OCI-LY7 (cell line): Measurements from ENCODE around the gene TOR1AIP1. TPM values are rescaled to one million over a fixed set of nuclear protein-coding genes. Genes with fewer than 3 reads are reported as not detected.

ENCODE experiments used
- BruUV-seq: library from RNA; stranded (reverse); fragments of 400-500 nt; replicated peaks from 2 replicates; lab custom pipeline; 2021; lab: Mats Ljungman, UMichigan
- CTCF ChIA-PET: fragments of 300-600 bp; sonication (Branson Sonifier 250); formaldehyde crosslinking; loops from one replicate; lab custom pipeline; 2022; ENCODE audit warnings: antibody characterized with exemption; ENCODE audit not compliant: unreplicated experiment; lab: Charles Lee
- POLR2A ChIA-PET: fragments of 300-600 bp; sonication (Branson Sonifier 250); formaldehyde crosslinking; loops from one replicate; lab custom pipeline; 2022; ENCODE audit warnings: antibody characterized with exemption; lab: Charles Lee
- DNase-seq: peaks from one replicate; pipeline ENCODE4 v3.0.0-alpha.2; 2015; ENCODE audit warnings: low spot score
- H2AFZ ChIP-seq: fragments of 200-600 bp; sonication (generic), shearing (Covaris generic); 2 replicates; pipeline ENCODE4 v1.6.1; 2014; ENCODE audit warnings: mild to moderate bottlenecking, antibody characterized with exemption, low read length, moderate library complexity
- H3K27ac ChIP-seq: fragments of 200-600 bp; sonication (generic); 2 replicates; pipeline ENCODE4 v1.5.1; 2014; ENCODE audit warnings: mixed run types, low read depth, mild to moderate bottlenecking, moderate library complexity, low read length, inconsistent platforms; ENCODE audit not compliant: poor library complexity, severe bottlenecking
- H3K36me3 ChIP-seq: fragments of 200-600 bp; sonication (generic); 2 replicates; pipeline ENCODE4 v1.6.1; 2014; ENCODE audit warnings: mild to moderate bottlenecking, antibody characterized with exemption, low read length, moderate library complexity, mixed read lengths; ENCODE audit not compliant: insufficient read depth
- H3K4me1 ChIP-seq: fragments of 200-600 bp; sonication (generic); 2 replicates; pipeline ENCODE4 v1.5.1; 2014; ENCODE audit warnings: mild to moderate bottlenecking, low read length; ENCODE audit not compliant: insufficient read depth, poor library complexity, severe bottlenecking
- H3K4me2 ChIP-seq: fragments of 200-600 bp; sonication (generic); 2 replicates; pipeline ENCODE4 v1.6.1; 2014; ENCODE audit warnings: mild to moderate bottlenecking, low read length
- H3K4me3 ChIP-seq: fragments of 200-600 bp; sonication (generic); 2 replicates; pipeline ENCODE4 v1.5.1; 2014; ENCODE audit warnings: mild to moderate bottlenecking, low read depth, low read length; ENCODE audit not compliant: poor library complexity, severe bottlenecking
- H3K79me2 ChIP-seq: fragments of 200-600 bp; sonication (generic); 2 replicates; pipeline ENCODE4 v1.6.1; 2016; ENCODE audit warnings: low read depth, mild to moderate bottlenecking, low read length, moderate library complexity, mixed read lengths; ENCODE audit not compliant: insufficient read depth
- H3K9me2 ChIP-seq: fragments of 200-600 bp; sonication (generic); 2 replicates; pipeline ENCODE4 v1.6.1; 2016; ENCODE audit warnings: mild to moderate bottlenecking, low read length, mixed read lengths; ENCODE audit not compliant: insufficient read depth
- H3K9me3 ChIP-seq: fragments of 200-600 bp; sonication (generic); 2 replicates; pipeline ENCODE4 v1.6.1; 2014; ENCODE audit warnings: mild to moderate bottlenecking, mixed run types, low read length, mixed read lengths
- H4K20me1 ChIP-seq: fragments of 200-600 bp; sonication (generic); 2 replicates; pipeline ENCODE4 v1.6.1; 2014; ENCODE audit warnings: mild to moderate bottlenecking, antibody characterized with exemption, low read length, moderate library complexity, mixed read lengths; ENCODE audit not compliant: insufficient read depth
- CTCF ChIP-seq: fragments of 200-600 bp; sonication (generic); conservative IDR thresholded peaks from 2 replicates; pipeline ENCODE4 v1.5.1; 2014; ENCODE audit warnings: mild to moderate bottlenecking, antibody characterized with exemption, low read length, moderate library complexity, mixed read lengths
- EZH2phosphoT487 ChIP-seq: fragments of 200-600 bp; sonication (generic); IDR thresholded peaks from 2 replicates; pipeline ENCODE4 v1.6.1; 2018; ENCODE audit warnings: low read depth, borderline replicate concordance, mild to moderate bottlenecking, mixed run types, antibody characterized with exemption, low read length, moderate library complexity, mixed read lengths
- intact Hi-C: fragments of 100-400 bp; cut with micrococcal nuclease; formaldehyde crosslinking; loops from one replicate; pipeline ENCODE4 v1.10.0; 2022; ENCODE audit not compliant: unreplicated experiment
- total RNA-seq, 2 experiments: library from RNA; depleted of rRNA in 1 of 2; stranded (reverse); fragments of >200 nt in 1 of 2; shearing (Covaris generic) in 1 of 2; gene quantifications; 2 replicates each; pipeline ENCODE4 v1.2.3, GENCODE V29; 2014 to 2022

TOR1AIP1 gene
- total RNA-seq, 2 experiments from 2014 or later: 11.0 to 14.5 TPM

- H3K27ac ChIP-seq: no peak overlapping the region
- H2AFZ ChIP-seq: no peak overlapping the region
- TF ChIP-seq CTCF (no peak), EZH2phosphoT487 (no peak)
- no TSS peak for BruUV-seq
- POLR2A ChIA-PET: no interaction called here
- H3K4me3 ChIP-seq: no peak overlapping the region
- H4K20me1 ChIP-seq: no peaks in the 10 kb centered on the region
- no peak overlapping the region for H3K4me2 ChIP-seq
- CTCF ChIA-PET: no interaction called here
- intact Hi-C loops: no loop called here
- no peaks in the 10 kb centered on the region for H3K9me2 ChIP-seq
- DNase-seq: no peak
- H3K36me3 ChIP-seq: peaks cover 25% of the 10 kb centered on the region; the same call in 1 of the 2 replicates
- no peaks in the 10 kb centered on the region for H3K9me3 ChIP-seq
- H3K79me2 ChIP-seq: no peaks in the 10 kb centered on the region
- no peaks in the 10 kb centered on the region for H3K4me1 ChIP-seq
These were observed 25.8 kb upstream of the TOR1AIP1 start for GRCh38 chr1:179856296-179856695.

GRCh38 chr1:179857009-179857408 is 25.1 kb upstream of the TOR1AIP1 start:
- TF ChIP-seq CTCF (no peak), EZH2phosphoT487 (no peak)
- no TSS peak for BruUV-seq
- ChIA-PET POLR2A (no interaction called here), CTCF (no interaction called here)
- H3K9me2 ChIP-seq: no peaks in the 10 kb centered on the region
- H3K4me1 ChIP-seq: no peaks in the 10 kb centered on the region
- no peak for DNase-seq
- H3K79me2 ChIP-seq: no peaks in the 10 kb centered on the region
- no peak overlapping the region for H2AFZ ChIP-seq
- no peak overlapping the region for H3K4me3 ChIP-seq
- no peaks in the 10 kb centered on the region for H4K20me1 ChIP-seq
- H3K27ac ChIP-seq: no peak overlapping the region
- H3K36me3 ChIP-seq: peaks cover 28% of the 10 kb centered on the region; the same call in 1 of the 2 replicates
- no peaks in the 10 kb centered on the region for H3K9me3 ChIP-seq
- no peak overlapping the region for H3K4me2 ChIP-seq
- intact Hi-C loops: no loop called here

GRCh38 chr1:179860652-179861051 is 21.4 kb upstream of the TOR1AIP1 start:
- H3K9me3 ChIP-seq: no peaks in the 10 kb centered on the region
- no peak overlapping the region for H3K27ac ChIP-seq
- peaks cover 57% of the 10 kb centered on the region for H3K36me3 ChIP-seq
- ChIA-PET CTCF (no interaction called here), POLR2A (no interaction called here)
- intact Hi-C loops: no loop called here
- TF ChIP-seq EZH2phosphoT487 (no peak), CTCF (no peak)
- no peak overlapping the region for H3K4me2 ChIP-seq
- H3K4me1 ChIP-seq: no peaks in the 10 kb centered on the region
- no TSS peak for BruUV-seq
- H2AFZ ChIP-seq: no peak overlapping the region
- no peaks in the 10 kb centered on the region for H3K79me2 ChIP-seq
- no peak overlapping the region for H3K4me3 ChIP-seq
- DNase-seq: no peak
- no peaks in the 10 kb centered on the region for H4K20me1 ChIP-seq
- no peaks in the 10 kb centered on the region for H3K9me2 ChIP-seq
